ENCODE measurements around the gene METTL23.
"Not testable (repeated sequence)": the region's sequence is repeated elsewhere in the genome, so short reads cannot be mapped to it uniquely, and the experiment has no call there.

- TF ChIP-seq CTCF (conservative IDR thresholded peaks at IDR 0.05; ENCODE audit: low read length); EZH2phosphoT487 (IDR thresholded peaks at IDR 0.05; ENCODE audit: borderline replicate concordance): not testable (repeated sequence)
Observed at GRCh38 chr17:76722977-76723376, 3.7 kb upstream of the METTL23 start.
